Progenitor cell of endocrine pancreas (in vitro differentiated cells): ENCODE measurements around the gene KRT79. TPM values are rescaled to one million over a fixed set of nuclear protein-coding genes. Genes with fewer than 3 reads are reported as not detected.
A peak's percentile ranks its signal among the peaks of the same experiment; 100 is the strongest.

Experiments used
- DNase-seq: peaks from one replicate; pipeline ENCODE4 v3.0.0; 2021; ENCODE audit warnings: low spot score; ENCODE audit not compliant: unreplicated experiment
- H3K27ac Mint-ChIP-seq: 2 replicates; pipeline ENCODE4 v1.8.0; 2021; ENCODE audit warnings: mild to moderate bottlenecking, moderate library complexity, mixed read lengths
- H3K27me3 Mint-ChIP-seq: 2 replicates; pipeline ENCODE4 v1.8.0; 2021; ENCODE audit warnings: mixed read lengths
- H3K36me3 Mint-ChIP-seq: 2 replicates; pipeline ENCODE4 v1.8.0; 2022; ENCODE audit warnings: mixed read lengths; ENCODE audit not compliant: insufficient read depth
- H3K4me1 Mint-ChIP-seq: 2 replicates; pipeline ENCODE4 v1.8.0; 2021; ENCODE audit warnings: low read depth, mixed read lengths
- H3K4me3 Mint-ChIP-seq: 2 replicates; pipeline ENCODE4 v1.8.0; 2021; ENCODE audit warnings: low read depth, mild to moderate bottlenecking, moderate library complexity, mixed read lengths
- H3K9me3 Mint-ChIP-seq: 2 replicates; pipeline ENCODE4 v1.8.0; 2021; ENCODE audit warnings: low read depth, mixed read lengths
- total RNA-seq: library from RNA; stranded (reverse); gene quantifications from 2 replicates; pipeline ENCODE4 v1.2.1, GENCODE V29; 2021
- TF ChIP-seq, protein P1 (sequence below): fragments of 200-600 bp; sonication (generic); IDR thresholded peaks from one replicate; pipeline ENCODE4 v1.5.0; 2021; ENCODE audit warnings: antibody characterized with exemption, mild to moderate bottlenecking; ENCODE audit not compliant: unreplicated experiment

The KRT79 gene
- total RNA-seq, 1 donor from 2014 or later = not detected

DNA sequence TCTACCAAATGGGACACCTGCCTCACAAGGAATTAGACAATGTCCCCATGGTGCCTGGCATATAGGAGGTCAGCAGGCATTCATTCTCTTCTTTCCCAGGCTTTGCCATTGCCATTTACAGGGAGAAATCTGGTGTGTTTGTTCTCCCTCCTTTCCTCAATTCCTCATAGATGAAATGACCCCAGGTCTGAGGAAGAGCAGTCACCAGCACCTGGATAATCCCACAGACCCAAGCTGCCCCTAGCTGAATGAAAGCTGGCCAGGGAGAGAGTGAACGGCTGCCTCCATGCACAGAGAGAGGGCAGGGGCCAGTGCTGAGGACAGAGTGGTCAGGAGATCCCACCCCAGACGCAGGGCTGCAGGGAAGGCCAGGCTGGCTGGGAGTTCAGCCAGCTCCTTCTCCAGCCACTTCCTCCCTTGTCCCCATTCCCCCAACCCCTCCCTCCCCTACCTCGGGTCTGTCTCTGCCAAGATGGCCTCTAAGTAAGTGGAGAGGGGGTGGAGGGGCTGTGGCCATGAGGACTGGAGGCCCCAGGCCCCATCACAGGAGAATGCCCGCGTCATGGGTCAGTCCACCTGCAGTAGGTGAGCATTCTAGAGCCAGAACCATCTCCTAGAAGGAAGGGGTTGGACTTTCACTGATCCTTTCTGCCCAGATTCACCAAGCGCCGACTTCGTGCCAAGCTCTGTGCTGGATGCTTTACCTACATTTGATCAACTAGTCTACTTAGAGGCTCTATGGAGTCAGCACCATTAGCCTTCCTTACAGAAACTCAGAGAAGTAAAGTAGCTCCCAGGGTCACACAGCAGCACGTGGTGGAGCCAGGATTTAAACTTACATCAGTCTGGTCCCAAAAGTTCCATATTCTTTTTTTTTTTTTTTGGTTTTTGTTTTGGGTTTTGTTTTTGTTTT lies 18.2 kb downstream of the KRT79 start:
- H3K27me3 Mint-ChIP-seq = peaks cover 30% of the 10 kb centered on the region
- no peak for DNase-seq
- H3K9me3 Mint-ChIP-seq = no peaks in the 10 kb centered on the region
- H3K4me3 Mint-ChIP-seq = no peak overlapping the region
- H3K36me3 Mint-ChIP-seq = no peaks in the 10 kb centered on the region
- H3K4me1 Mint-ChIP-seq = peaks cover 24% of the 10 kb centered on the region
- H3K27ac Mint-ChIP-seq = no peak overlapping the region
- TF ChIP-seq, protein P1, sequence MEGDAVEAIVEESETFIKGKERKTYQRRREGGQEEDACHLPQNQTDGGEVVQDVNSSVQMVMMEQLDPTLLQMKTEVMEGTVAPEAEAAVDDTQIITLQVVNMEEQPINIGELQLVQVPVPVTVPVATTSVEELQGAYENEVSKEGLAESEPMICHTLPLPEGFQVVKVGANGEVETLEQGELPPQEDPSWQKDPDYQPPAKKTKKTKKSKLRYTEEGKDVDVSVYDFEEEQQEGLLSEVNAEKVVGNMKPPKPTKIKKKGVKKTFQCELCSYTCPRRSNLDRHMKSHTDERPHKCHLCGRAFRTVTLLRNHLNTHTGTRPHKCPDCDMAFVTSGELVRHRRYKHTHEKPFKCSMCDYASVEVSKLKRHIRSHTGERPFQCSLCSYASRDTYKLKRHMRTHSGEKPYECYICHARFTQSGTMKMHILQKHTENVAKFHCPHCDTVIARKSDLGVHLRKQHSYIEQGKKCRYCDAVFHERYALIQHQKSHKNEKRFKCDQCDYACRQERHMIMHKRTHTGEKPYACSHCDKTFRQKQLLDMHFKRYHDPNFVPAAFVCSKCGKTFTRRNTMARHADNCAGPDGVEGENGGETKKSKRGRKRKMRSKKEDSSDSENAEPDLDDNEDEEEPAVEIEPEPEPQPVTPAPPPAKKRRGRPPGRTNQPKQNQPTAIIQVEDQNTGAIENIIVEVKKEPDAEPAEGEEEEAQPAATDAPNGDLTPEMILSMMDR = no peak

GRCh38 chr12:52815161-52815560 lies 18.9 kb downstream of the KRT79 start:
- H3K27me3 Mint-ChIP-seq = peaks cover 29% of the 10 kb centered on the region
- H3K27ac Mint-ChIP-seq = no peak overlapping the region
- no peak for DNase-seq
- no peak overlapping the region for H3K4me3 Mint-ChIP-seq
- no peaks in the 10 kb centered on the region for H3K9me3 Mint-ChIP-seq
- H3K36me3 Mint-ChIP-seq = no peaks in the 10 kb centered on the region
- H3K4me1 Mint-ChIP-seq = peaks cover 24% of the 10 kb centered on the region
- TF ChIP-seq, protein P1 = no peak

GRCh38 chr12:52814710-52815155 lies 19.4 kb downstream of the KRT79 start:
- peaks cover 24% of the 10 kb centered on the region for H3K4me1 Mint-ChIP-seq
- no peak overlapping the region for H3K27ac Mint-ChIP-seq
- H3K9me3 Mint-ChIP-seq = no peaks in the 10 kb centered on the region
- no peak for DNase-seq
- peaks cover 29% of the 10 kb centered on the region for H3K27me3 Mint-ChIP-seq
- H3K4me3 Mint-ChIP-seq = no peak overlapping the region
- TF ChIP-seq, protein P1 = no peak
- no peaks in the 10 kb centered on the region for H3K36me3 Mint-ChIP-seq

DNA sequence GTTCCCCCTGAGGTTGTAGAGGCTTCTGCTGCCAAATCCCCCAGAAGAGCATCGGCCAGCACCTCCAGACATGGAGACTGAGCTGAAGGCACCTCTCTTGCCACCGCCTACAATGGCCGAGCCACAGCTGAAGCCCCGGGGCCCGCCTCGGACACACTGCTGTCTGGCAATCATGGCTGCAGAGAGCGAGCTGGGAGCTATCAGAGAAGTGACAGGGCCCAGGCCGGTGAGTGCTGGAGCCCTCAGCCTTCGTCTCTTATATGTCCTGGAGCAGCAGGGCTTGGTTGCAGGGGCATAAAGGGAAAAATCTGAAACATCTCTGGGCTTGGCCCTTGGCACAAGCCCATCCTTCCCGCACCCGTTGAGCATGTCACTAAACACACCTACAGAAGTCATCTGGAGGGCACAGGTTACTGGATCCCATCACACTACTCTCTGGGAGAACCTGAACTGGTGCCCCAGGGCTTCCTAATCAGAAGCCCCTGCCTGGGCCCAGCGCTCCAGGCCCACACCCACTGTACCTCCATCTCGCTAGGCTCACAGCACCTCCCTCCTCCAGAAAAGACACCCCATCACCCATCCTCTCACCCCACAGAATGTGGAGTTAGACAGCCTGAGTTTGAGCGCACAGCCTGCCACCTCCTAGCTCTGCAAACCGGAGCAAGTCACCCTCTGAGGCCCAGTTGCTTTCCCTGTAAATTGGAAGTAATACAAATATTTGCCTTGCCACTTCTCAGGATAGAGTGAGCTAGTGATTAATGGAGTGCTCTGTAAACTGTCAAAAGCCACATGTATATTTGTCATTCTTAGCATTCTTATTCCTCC lies 20.0 kb downstream of the KRT79 start, which contains the start of gene KRT4:
TSS of gene KRT4 (minus strand) at position 232 of the 825 bp plus-strand sequence. CDS start at position 174, 58 bp downstream.
- peak within 1 kb of the TSS; percentile 45 for H3K4me3 Mint-ChIP-seq
- H3K9me3 Mint-ChIP-seq = no peaks in the 10 kb centered on the region
- no peak for DNase-seq
- peaks cover 36% of the 10 kb centered on the region for H3K27me3 Mint-ChIP-seq
- no peak within 1 kb of the TSS for H3K27ac Mint-ChIP-seq
- TF ChIP-seq, protein P1 = no peak
- H3K36me3 Mint-ChIP-seq = no peaks in the 10 kb centered on the region
- peaks cover 24% of the 10 kb centered on the region for H3K4me1 Mint-ChIP-seq

DNA sequence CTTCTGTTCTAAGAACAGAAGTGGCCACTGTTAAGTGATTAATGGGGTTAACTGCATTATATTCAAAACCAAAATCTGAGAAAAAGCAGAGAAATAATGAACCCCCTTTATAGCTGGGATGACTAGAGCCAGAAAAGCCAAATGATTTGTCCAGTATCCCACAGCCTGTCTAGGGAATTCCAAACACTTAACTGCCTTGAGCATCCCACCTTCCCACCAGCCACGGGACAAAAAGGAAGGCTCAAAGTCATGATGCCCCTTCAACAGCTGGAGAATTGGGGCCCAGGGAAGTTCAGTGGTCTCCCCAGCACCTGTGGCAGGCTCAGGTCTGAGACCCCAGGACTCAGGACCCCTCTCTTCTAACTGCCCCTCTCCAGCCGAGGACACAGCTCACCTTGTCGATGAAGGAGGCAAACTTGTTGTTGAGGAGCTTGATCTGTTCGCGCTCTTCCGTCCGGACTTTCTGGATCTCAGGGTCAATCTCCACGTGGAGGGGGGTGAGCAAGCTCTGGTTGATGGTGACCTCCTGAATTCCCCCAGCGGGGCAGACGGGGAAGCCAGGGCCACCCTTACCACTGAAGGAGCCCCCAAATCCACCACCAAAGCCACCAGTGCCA lies 20.8 kb downstream of the KRT79 start:
- Mint-ChIP-seq H3K4me1 (peaks cover 21% of the 10 kb centered on the region), H3K4me3 (no peak overlapping the region), H3K27me3 (peaks cover 41% of the 10 kb centered on the region), H3K27ac (no peak overlapping the region), H3K36me3 (no peaks in the 10 kb centered on the region), H3K9me3 (no peaks in the 10 kb centered on the region)
- TF ChIP-seq, protein P1 = no peak
- DNase-seq = no peak
